ENCODE data around the gene ROR1. TPM values are rescaled to one million over a fixed set of nuclear protein-coding genes. Genes with fewer than 3 reads are reported as not detected.
A peak's percentile ranks its signal among the peaks of the same experiment; 100 is the strongest.

ROR1 gene
- total RNA-seq, 4 donors from 2014 or later = 5.1 to 7.3 (median 6.5) TPM

DNA sequence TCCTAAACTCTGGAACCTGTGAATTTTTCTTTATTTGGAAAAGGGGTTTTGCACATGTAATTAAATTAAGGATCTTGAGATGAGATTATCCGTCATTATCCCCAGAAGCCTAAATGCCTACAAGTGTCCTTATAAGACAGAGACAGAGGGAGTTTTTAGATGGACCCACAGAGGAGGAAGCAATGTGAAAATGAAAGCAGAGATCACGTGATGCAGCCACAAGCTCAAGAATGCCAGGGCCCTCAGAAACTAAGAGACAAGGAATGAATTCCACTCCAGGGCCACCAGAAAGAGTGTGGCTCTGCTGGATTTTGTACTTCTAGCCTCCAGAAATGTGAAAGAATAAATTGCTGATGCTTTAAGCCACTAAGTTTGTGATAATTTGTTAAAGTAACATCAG lies 246.0 kb downstream of the ROR1 start:
- peak overlapping the region in 2 of 4 donors; percentile 18 to 60 for H3K27ac ChIP-seq (replicated peaks in 1 of 4)
- no peaks in the 10 kb centered on the region for H3K27me3 ChIP-seq
- H3K4me3 ChIP-seq = peak overlapping the region in 3 of 4 donors; percentile 19 to 38 (median 26)
- WGBS = 37% methylated on average over 2 of the region's 2 CpGs
- H3K9me3 ChIP-seq = no peaks in the 10 kb centered on the region
- no peaks in the 10 kb centered on the region for H3K36me3 ChIP-seq
- no peak for TF ChIP-seq POLR2A (IDR thresholded peaks at IDR 0.05; ENCODE audit: low read depth)
- no peak for TF ChIP-seq EP300 (IDR thresholded peaks at IDR 0.05)
- peak in 1 of 2 donors; percentile 18 for TF ChIP-seq POLR2AphosphoS5 (IDR thresholded peaks at IDR 0.05)
- no peak for DNase-seq (ENCODE audit: extremely low spot score)
- H3K4me1 ChIP-seq = peaks cover 0 to 6% (median 2%) of the 10 kb centered on the region in 4 donors
- intact Hi-C loops (cut with DNase I) = no loop called here

DNA sequence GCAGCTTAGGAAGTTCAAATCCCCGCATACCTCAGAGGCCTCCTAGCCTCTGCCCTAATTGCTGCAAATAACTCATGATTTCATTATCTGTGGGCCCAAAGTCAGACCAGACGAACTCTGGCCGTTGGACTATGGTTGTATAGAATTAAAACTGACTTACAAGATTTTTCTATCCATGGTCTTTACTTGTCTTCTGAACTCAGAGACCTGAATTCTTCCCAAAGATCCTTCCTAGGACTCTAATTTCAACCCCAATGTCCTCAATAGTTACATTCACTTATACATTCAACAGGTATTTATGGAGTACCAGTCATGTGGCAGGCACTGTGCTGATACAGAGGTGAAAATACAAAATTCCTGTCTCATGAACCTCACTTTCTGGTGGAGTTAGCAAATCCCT lies 247.2 kb downstream of the ROR1 start:
- TF ChIP-seq, protein P1, sequence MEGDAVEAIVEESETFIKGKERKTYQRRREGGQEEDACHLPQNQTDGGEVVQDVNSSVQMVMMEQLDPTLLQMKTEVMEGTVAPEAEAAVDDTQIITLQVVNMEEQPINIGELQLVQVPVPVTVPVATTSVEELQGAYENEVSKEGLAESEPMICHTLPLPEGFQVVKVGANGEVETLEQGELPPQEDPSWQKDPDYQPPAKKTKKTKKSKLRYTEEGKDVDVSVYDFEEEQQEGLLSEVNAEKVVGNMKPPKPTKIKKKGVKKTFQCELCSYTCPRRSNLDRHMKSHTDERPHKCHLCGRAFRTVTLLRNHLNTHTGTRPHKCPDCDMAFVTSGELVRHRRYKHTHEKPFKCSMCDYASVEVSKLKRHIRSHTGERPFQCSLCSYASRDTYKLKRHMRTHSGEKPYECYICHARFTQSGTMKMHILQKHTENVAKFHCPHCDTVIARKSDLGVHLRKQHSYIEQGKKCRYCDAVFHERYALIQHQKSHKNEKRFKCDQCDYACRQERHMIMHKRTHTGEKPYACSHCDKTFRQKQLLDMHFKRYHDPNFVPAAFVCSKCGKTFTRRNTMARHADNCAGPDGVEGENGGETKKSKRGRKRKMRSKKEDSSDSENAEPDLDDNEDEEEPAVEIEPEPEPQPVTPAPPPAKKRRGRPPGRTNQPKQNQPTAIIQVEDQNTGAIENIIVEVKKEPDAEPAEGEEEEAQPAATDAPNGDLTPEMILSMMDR (IDR thresholded peaks at IDR 0.05) = no peak
- no peak for TF ChIP-seq POLR2AphosphoS5 (IDR thresholded peaks at IDR 0.05)
- no peaks in the 10 kb centered on the region for H3K27me3 ChIP-seq
- 85% methylated on average over 3 of the region's 3 CpGs for WGBS
- intact Hi-C loops (cut with DNase I) = no loop called here
- no peak overlapping the region for H3K4me3 ChIP-seq
- DNase-seq (ENCODE audit: extremely low spot score) = no peak
- H3K27ac ChIP-seq (replicated peaks in 1 of 4) = no peak overlapping the region
- no peaks in the 10 kb centered on the region for H3K36me3 ChIP-seq
- peaks cover 0 to 6% (median 2%) of the 10 kb centered on the region in 4 donors for H3K4me1 ChIP-seq
- no peaks in the 10 kb centered on the region for H3K9me3 ChIP-seq

DNA sequence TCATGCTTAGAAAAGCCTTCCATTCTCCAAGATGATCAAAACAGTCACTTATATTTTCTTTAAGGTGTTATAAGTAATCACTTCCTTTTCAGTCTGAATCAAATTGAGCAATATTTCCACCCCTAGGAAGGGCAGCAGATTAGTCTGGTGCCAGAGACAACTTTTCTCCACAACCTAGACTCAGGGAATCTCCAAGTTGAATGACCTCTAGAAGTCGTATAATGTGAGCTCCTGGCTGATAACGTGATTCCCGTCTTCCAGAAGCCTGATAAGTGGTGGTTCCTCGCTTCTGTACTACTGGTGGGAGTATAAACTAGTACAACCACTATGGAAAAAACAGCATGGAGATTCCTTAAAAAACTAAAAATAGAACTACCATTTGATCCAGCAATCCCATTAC lies 251.2 kb downstream of the ROR1 start:
- DNase-seq (ENCODE audit: extremely low spot score) = no peak
- no peak for TF ChIP-seq POLR2AphosphoS5 (IDR thresholded peaks at IDR 0.05)
- TF ChIP-seq EP300 (IDR thresholded peaks at IDR 0.05) = no peak
- TF ChIP-seq, protein P1 (IDR thresholded peaks at IDR 0.05) = no peak
- TF ChIP-seq POLR2A (IDR thresholded peaks at IDR 0.05; ENCODE audit: low read depth) = no peak
- 95% methylated on average over 4 of the region's 4 CpGs for WGBS

DNA sequence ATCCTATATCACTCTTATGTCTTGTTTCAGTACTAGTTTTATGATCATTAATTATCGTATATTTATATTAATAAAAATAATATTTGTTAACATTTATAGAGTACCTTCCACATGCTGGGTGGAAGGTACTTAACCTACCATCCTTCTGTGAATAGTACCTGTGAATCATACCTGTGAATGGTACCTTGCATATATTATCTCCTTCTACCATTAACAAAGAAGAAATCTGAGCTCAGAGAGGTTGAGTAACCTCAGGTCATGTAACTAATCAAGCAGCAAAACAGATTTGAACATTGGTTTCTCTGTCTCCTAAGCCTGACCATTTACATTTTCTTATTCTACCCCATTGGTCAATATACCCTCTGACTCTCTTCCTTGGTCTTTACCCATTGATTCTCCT lies 255.2 kb downstream of the ROR1 start:
- intact Hi-C loops (cut with DNase I) = no loop called here
- no peaks in the 10 kb centered on the region for H3K9me3 ChIP-seq
- H3K4me1 ChIP-seq = no peaks in the 10 kb centered on the region
- H3K36me3 ChIP-seq = no peaks in the 10 kb centered on the region
- DNase-seq (ENCODE audit: extremely low spot score) = no peak
- TF ChIP-seq, protein P1 (IDR thresholded peaks at IDR 0.05) = no peak
- TF ChIP-seq POLR2AphosphoS5 (IDR thresholded peaks at IDR 0.05) (no peak), POLR2A (IDR thresholded peaks at IDR 0.05; ENCODE audit: low read depth) (no peak), EP300 (IDR thresholded peaks at IDR 0.05) (no peak)
- no peak overlapping the region for H3K4me3 ChIP-seq
- 94% methylated on average over 1 of the region's 1 CpG for WGBS
- H3K27me3 ChIP-seq = no peaks in the 10 kb centered on the region
- no peak overlapping the region for H3K27ac ChIP-seq (replicated peaks in 1 of 4)

More for the DNA sequence above, 251.2 kb downstream of the ROR1 start:
- Histone ChIP-seq H3K9me3 (no peaks in the 10 kb centered on the region), H3K4me1 (peaks cover 0 to 5% (median 2%) of the 10 kb centered on the region in 4 donors), H3K36me3 (no peaks in the 10 kb centered on the region), H3K27me3 (no peaks in the 10 kb centered on the region), H3K27ac (replicated peaks in 1 of 4) (no peak overlapping the region), H3K4me3 (no peak overlapping the region)
- intact Hi-C loops (cut with DNase I) = no loop called here

DNA sequence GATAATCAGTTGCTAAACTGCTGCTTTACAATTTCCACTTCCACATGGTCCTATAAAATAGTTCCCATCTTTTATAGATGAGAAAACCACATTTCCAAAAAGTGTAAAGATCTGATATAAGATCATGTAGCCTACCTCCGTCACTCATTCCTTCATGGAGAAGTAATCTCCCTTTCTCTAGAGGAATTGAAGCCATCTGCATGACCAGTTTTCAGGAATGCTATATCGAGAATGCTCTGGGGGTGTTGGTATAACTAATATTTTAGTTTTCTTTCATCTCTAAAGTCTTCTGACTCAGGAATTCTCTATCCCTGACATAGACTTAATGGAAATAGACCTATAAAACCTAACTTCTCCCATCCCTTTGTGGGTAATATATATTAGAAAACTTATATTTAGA lies 256.6 kb downstream of the ROR1 start:
- no peaks in the 10 kb centered on the region for H3K4me1 ChIP-seq
- WGBS = 98% methylated on average over 2 of the region's 2 CpGs
- no peak overlapping the region for H3K27ac ChIP-seq (replicated peaks in 1 of 4)
- H3K9me3 ChIP-seq = no peaks in the 10 kb centered on the region
- H3K4me3 ChIP-seq = no peak overlapping the region
- H3K27me3 ChIP-seq = no peaks in the 10 kb centered on the region
- intact Hi-C loops (cut with DNase I) = no loop called here
- no peak for DNase-seq (ENCODE audit: extremely low spot score)
- TF ChIP-seq, protein P1 (IDR thresholded peaks at IDR 0.05) = no peak
- TF ChIP-seq POLR2AphosphoS5 (IDR thresholded peaks at IDR 0.05) = no peak
- no peak for TF ChIP-seq POLR2A (IDR thresholded peaks at IDR 0.05; ENCODE audit: low read depth)
- TF ChIP-seq EP300 (IDR thresholded peaks at IDR 0.05) = no peak
- H3K36me3 ChIP-seq = no peaks in the 10 kb centered on the region
